HepG2 (cell line): ENCODE data around the gene ENTPD6. TPM values are rescaled to one million over a fixed set of nuclear protein-coding genes. Genes with fewer than 3 reads are reported as not detected.

Experiments used
- ATF4 ChIP-seq, 2 experiments: fragments of 450-650 bp in 1 of 2; sonication (generic) in 1 of 2; formaldehyde crosslinking; IDR thresholded peaks; 2 replicates each; pipeline versions ENCODE4 v1.5.0 to v1.8.0; 2020 to 2022; ENCODE audit warnings: mild to moderate bottlenecking in 1 of 2, missing genetic modification reagents in 1 of 2
- BRD4 ChIP-seq: sonication (generic); formaldehyde crosslinking; IDR thresholded peaks from 2 replicates; pipeline ENCODE4 v1.4.0; 2020; ENCODE audit warnings: missing genetic modification reagents
- DMAP1 ChIP-seq: IDR thresholded peaks from 2 replicates; pipeline ENCODE4 v1.6.1; 2016
- FOXM1 ChIP-seq: sonication (generic); formaldehyde crosslinking; IDR thresholded peaks from 2 replicates; pipeline ENCODE4 v1.5.0; 2020; ENCODE audit warnings: missing genetic modification reagents
- GZF1 ChIP-seq: sonication (generic); formaldehyde crosslinking; IDR thresholded peaks from 2 replicates; pipeline ENCODE4 v1.5.1; 2020; ENCODE audit warnings: mild to moderate bottlenecking, missing genetic modification reagents
- HES4 ChIP-seq: sonication (generic); formaldehyde crosslinking; IDR thresholded peaks from 2 replicates; pipeline ENCODE4 v1.9.0; 2021; ENCODE audit warnings: mild to moderate bottlenecking, missing genetic modification reagents, borderline replicate concordance
- HNF1A ChIP-seq, 2 experiments: sonication (generic) in 1 of 2; formaldehyde crosslinking in 1 of 2; IDR thresholded peaks; 2 replicates each; pipeline versions ENCODE4 v1.4.0 to v1.6.1; 2016 to 2020; ENCODE audit warnings: borderline replicate concordance in 1 of 2, low read depth in 1 of 2, mild to moderate bottlenecking in 1 of 2, missing genetic modification reagents in 1 of 2
- HOXA5 ChIP-seq: sonication (generic); formaldehyde crosslinking; IDR thresholded peaks from 2 replicates; pipeline ENCODE4 v1.4.0; 2020; ENCODE audit warnings: missing genetic modification reagents
- HOXA9 ChIP-seq: sonication (generic); formaldehyde crosslinking; IDR thresholded peaks from 2 replicates; pipeline ENCODE4 v1.8.1; 2022; ENCODE audit warnings: missing genetic modification reagents, mild to moderate bottlenecking, moderate library complexity, borderline replicate concordance
- MAF1 ChIP-seq: sonication (generic); formaldehyde crosslinking; IDR thresholded peaks from 2 replicates; pipeline ENCODE4 v1.5.0; 2020; ENCODE audit warnings: missing genetic modification reagents, borderline replicate concordance
- PHF5A ChIP-seq: IDR thresholded peaks from one replicate; pipeline ENCODE4 v1.6.1; 2018; ENCODE audit warnings: low read depth, missing genetic modification reagents; ENCODE audit not compliant: unreplicated experiment
- SATB2 ChIP-seq: sonication (generic); formaldehyde crosslinking; IDR thresholded peaks from 2 replicates; pipeline ENCODE4 v1.5.0; 2020; ENCODE audit warnings: missing genetic modification reagents
- SIX1 ChIP-seq: sonication (generic); formaldehyde crosslinking; IDR thresholded peaks from 2 replicates; pipeline ENCODE4 v1.4.0; 2020; ENCODE audit warnings: missing genetic modification reagents, borderline replicate concordance
- SP1 ChIP-seq, 2 experiments: fragments of 450-650 bp in 1 of 2; sonication (generic) in 1 of 2; formaldehyde crosslinking in 1 of 2; IDR thresholded peaks; 2 replicates each; pipeline versions ENCODE4 v1.4.0 to v1.6.1; 2016 to 2020; ENCODE audit warnings: missing genetic modification reagents in 1 of 2
- U2AF1 ChIP-seq: fragments of 200-400 bp; formaldehyde crosslinking; optimal IDR thresholded peaks from 2 replicates; pipeline ENCODE3; 2017; ENCODE audit warnings: mild to moderate bottlenecking, low read depth, low read length
- ZBTB2 ChIP-seq: sonication (generic); formaldehyde crosslinking; IDR thresholded peaks from 2 replicates; pipeline ENCODE4 v1.8.0; 2022; ENCODE audit warnings: low read depth, missing genetic modification reagents
- ZFP90 ChIP-seq: sonication (generic); formaldehyde crosslinking; IDR thresholded peaks from 2 replicates; pipeline ENCODE4 v1.8.0; 2022; ENCODE audit warnings: missing genetic modification reagents, mild to moderate bottlenecking, inconsistent platforms, borderline replicate concordance
- ZKSCAN5 ChIP-seq: sonication (generic); formaldehyde crosslinking; IDR thresholded peaks from 2 replicates; pipeline ENCODE4 v1.5.1; 2020; ENCODE audit warnings: mild to moderate bottlenecking, missing genetic modification reagents
- ZNF33B ChIP-seq: sonication (generic); formaldehyde crosslinking; IDR thresholded peaks from 2 replicates; pipeline ENCODE4 v1.5.1; 2020; ENCODE audit warnings: mild to moderate bottlenecking, missing genetic modification reagents
- ZNF510 ChIP-seq: sonication (generic); formaldehyde crosslinking; IDR thresholded peaks from 2 replicates; pipeline ENCODE4 v1.4.0; 2020; ENCODE audit warnings: low read depth, mild to moderate bottlenecking, missing genetic modification reagents
- ZNF598 ChIP-seq: sonication (generic); formaldehyde crosslinking; IDR thresholded peaks from 2 replicates; pipeline ENCODE4 v1.5.1; 2020; ENCODE audit warnings: mild to moderate bottlenecking, missing genetic modification reagents, borderline replicate concordance
- ZNF672 ChIP-seq: sonication (generic); formaldehyde crosslinking; IDR thresholded peaks from 2 replicates; pipeline ENCODE4 v1.8.1; 2022; ENCODE audit warnings: missing genetic modification reagents
- polyA plus RNA-seq, 8 experiments: library from polyadenylated mRNA; depleted of rRNA in 3 of 8; stranded (reverse) in 7 of 8; unstranded in 1 of 8; fragments of >200 nt; fragmentation: Illumina TruSeq in 4 of 8; extraction: Trizol in 4 of 8; gene quantifications; 2 replicates each; pipeline versions ENCODE4 v1.2.1 to v1.2.3, GENCODE V29; 2011 to 2016; ENCODE audit warnings: low read depth in 4 of 8, missing spikeins in 1 of 8, mixed read lengths in 1 of 8; ENCODE audit not compliant: insufficient read depth in 1 of 8
- total RNA-seq, 5 experiments: library from RNA; depleted of rRNA; stranded (reverse); fragments of >200 nt; fragmentation: Illumina TruSeq; extraction: Trizol; gene quantifications; 2 replicates each; pipeline ENCODE4 v1.2.3, GENCODE V29; 2016; ENCODE audit warnings: low read depth in 1 of 5

ENTPD6 gene
- total and polyA plus RNA-seq, 2 of the 13 experiments (the other 11 are each of a cell fraction or from before 2014, with no cell fraction given), result 164 to 172 TPM

GRCh38 chr20:25247000-25247517, 51.5 kb downstream of the ENTPD6 start (continued):
- TF ChIP-seq ZBTB2 (CRISPR knock-in tag), result no peak
- no peak; the same call in 1 of the 2 replicates for TF ChIP-seq ZKSCAN5 (CRISPR knock-in tag)
- TF ChIP-seq ZNF672 (CRISPR knock-in tag), result no peak
- no peak for TF ChIP-seq U2AF1
- no peak for TF ChIP-seq HNF1A (IDR thresholded peaks at IDR 0.05; ENCODE audit: low read depth)
- no peak for TF ChIP-seq HNF1A (CRISPR knock-in tag; IDR thresholded peaks at IDR 0.05; ENCODE audit: borderline replicate concordance)
- TF ChIP-seq SP1 (IDR thresholded peaks at IDR 0.05), result no peak
- no peak for TF ChIP-seq SP1 (CRISPR knock-in tag; IDR thresholded peaks at IDR 0.05)
- peak; percentile 59 for TF ChIP-seq HOXA5 (CRISPR knock-in tag)
- 0 out of 2 replicates have a peak, but pooled peaks have one; percentile 61 for TF ChIP-seq FOXM1
- peak; percentile 5; the same call in 1 of the 2 replicates for TF ChIP-seq BRD4 (CRISPR knock-in tag)
- no peak; the same call in 1 of the 2 replicates for TF ChIP-seq ZNF510 (CRISPR knock-in tag)
- peak; percentile 97 for TF ChIP-seq ZNF598 (CRISPR knock-in tag)
- TF ChIP-seq PHF5A (CRISPR knock-in tag), result no peak
- no peak for TF ChIP-seq SIX1 (CRISPR knock-in tag)
- no peak for TF ChIP-seq ZNF33B (CRISPR knock-in tag)
- TF ChIP-seq MAF1 (CRISPR knock-in tag), result no peak; the same call in 1 of the 2 replicates
- TF ChIP-seq SATB2 (CRISPR knock-in tag), result peak; percentile 59; the same call in 1 of the 2 replicates
- peak; percentile 43; the same call in 1 of the 2 replicates for TF ChIP-seq ZFP90 (CRISPR knock-in tag)
- TF ChIP-seq HOXA9 (CRISPR knock-in tag), result no peak
- peak in 1 of 2 experiments; percentile 34; a peak in 1 of 4 replicates for TF ChIP-seq ATF4 (CRISPR knock-in tag; IDR thresholded peaks at IDR 0.05)
- TF ChIP-seq GZF1 (CRISPR knock-in tag), result 0 out of 2 replicates have a peak, but pooled peaks have one; percentile 31
- TF ChIP-seq DMAP1, result peak; percentile 68; the same call in 1 of the 2 replicates
- TF ChIP-seq HES4 (CRISPR knock-in tag), result no peak; the same call in 1 of the 2 replicates
